Measurements from ENCODE around the gene ZNF366.
"Not testable (repeated sequence)": the region's sequence is repeated elsewhere in the genome, so short reads cannot be mapped to it uniquely, and the experiment has no call there.

ZNF366 gene

DNA sequence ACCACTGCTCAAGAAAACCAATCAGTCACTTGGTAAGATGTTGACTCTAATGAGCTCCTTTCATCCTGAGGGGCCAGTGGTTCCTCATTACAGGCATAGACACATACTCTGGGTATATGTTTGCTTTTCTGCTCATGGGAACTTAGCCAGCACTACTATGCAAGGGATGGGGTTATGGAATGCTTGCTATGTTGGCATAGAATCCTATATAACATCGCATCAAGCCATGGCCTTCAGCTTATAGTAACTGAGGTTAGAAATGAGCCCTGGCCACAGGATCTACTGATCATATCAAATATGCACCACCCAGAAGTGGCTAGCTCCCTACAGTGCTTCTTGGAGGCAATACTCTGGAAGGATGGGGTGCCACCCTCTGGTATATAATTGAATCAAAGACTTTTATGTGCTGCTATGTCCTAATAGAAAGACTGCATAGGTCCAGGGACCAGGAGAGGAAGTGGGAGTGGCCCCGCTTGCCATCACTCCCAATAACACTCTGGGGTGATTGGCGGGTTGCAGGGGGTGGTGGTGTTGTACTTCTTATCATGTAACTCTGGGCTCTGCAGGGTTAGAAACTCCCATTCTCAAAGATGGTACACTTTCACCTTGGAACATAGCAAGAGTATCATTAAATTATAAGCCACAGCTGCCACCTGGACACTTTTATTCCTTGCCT, 70.3 kb downstream of the ZNF366 start:
- DNase-seq = no peak

DNA sequence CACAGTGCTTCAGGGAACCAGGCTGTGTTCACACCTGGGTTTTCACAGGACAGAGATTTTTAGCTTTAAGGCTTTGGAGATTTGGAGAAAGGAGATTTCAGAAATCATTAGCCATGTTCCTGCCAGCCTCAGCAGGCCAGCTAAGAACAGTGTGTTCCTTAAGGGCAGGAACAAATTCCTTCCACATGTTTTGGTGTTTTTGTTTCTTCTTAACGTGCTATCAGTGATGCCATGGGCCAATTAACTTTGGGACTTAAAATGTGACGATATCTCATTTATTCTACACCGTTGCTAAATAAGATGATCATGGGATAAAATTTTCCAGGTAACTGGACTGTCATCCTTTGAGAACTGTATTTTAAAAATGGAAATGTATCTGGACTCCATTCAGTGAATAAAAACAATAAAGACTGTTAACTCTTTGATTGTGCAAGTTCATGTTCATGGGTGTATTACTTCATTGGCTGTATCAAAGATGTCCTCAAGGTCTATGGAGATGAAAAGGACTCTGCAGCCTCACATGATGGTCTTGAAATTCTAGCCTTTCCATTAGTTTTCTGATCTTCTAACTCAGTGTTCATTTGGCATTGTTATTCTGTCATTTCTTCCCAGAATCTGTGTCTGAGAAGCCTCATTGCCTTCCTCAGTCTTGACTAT, 72.3 kb downstream of the ZNF366 start:
- no peak for DNase-seq

GRCh38 chr5:72434056-72434780, 73.0 kb downstream of the ZNF366 start:
- DNase-seq = no peak

DNA sequence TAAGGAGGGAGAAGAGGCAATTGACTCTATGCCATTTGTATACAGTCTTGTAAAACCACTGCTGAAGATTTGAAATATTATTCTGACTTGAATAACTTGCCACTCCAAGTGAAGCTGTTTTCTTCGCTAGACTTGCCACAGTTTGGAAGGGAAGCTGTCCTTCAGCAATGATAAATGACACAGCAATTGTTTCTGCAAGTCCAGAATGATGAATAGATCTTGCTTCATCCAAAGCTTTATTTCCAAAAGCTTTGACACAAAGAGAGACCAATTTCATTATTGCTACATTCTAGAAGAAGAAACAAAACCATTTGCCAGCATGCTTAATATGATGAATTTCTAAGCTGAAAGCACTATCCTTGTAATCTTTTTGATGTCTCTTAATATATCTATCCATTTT, 73.7 kb downstream of the ZNF366 start:
- DNase-seq = no peak

DNA sequence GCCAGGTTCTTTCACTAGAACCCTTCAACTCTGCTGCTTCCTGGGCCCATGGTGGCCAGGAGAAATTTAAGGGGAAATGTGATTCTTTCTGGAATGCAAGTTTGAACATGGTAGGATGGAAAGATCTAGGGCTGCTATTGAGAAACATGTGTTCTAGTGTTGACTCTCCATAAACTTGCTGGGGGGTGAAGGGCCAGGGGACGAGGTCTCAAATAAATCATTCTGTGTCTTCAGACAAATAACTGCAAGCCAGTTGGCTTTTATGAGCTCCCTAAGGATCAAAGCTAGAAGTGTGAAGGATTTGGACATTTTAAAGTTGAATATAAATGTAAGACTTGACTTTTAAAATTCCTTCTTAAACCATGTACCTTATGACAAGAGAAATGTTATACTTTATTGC, 78.5 kb downstream of the ZNF366 start:
- no peak for DNase-seq

DNA sequence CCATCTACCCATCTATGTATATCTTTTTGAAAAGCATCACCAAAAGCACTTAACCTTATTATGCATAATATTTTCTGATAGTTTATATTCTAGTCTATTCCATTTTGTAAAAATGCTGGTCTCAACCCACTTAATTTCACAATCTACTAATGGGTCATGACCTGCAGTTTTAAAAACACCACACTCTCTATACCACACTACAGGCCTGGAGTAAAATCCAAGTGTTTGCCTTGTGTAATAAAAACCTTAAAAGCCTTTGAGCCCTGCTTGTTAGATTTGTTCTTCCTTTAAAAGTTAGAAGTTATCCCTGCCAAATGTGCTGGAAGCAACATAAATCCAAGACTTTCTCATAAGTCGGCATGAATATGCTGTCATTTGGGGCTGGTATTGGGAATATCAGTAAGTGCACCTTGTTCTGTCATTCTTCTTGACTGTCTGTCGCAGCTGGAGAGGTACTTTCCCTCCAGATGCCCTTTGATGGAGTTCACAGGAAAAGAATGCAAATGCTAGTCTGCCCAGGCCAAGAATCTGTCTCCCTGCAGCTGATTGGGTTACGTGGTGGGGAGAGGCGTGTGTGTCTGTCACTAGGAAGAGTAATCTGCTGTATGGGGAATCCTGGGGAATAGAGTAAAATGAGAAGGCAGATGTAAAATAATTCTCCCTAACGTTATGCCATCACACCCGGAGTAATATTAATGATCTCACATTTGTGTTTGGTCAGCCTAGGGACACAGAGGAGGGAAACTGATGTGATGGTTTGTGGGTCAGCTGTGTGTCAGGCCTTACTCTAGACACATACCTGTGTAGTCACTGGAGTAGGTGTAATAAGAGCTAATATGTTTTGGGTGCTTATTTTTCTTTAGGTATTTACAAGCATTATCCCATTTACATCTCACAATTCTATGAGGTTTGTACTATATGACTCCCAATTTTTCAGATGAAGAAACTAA, 79.4 kb downstream of the ZNF366 start:
- DNase-seq = no peak

GRCh38 chr5:72427016-72427415, 80.2 kb downstream of the ZNF366 start:
- no peak for DNase-seq

- no peak for DNase-seq
Measured at GRCh38 chr5:72426019-72426418, 81.2 kb downstream of the ZNF366 start.

DNA sequence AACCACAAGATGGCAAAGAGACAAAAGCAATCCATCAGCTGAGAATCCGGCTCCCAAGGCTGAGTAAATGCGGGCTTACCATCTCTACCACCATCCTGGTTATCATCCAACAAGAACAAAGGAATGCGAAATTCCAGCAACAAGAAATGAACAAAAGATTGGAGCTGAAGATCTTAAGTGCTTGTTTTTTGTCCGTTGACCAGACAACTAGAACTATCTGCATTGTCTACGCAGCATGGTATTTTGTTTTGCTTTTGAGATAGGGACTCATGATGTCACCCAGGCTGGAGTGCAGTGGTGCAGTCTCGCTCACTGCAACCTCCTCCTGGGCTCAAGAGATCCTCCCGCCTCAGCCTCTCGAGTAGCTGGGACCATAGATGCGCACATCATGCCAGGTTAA, 88.9 kb downstream of the ZNF366 start:
- no peak for DNase-seq

- no peak for DNase-seq
Measured at GRCh38 chr5:72417333-72418062, 89.7 kb downstream of the ZNF366 start.

GRCh38 chr5:72415616-72416325, 91.4 kb downstream of the ZNF366 start:
- no peak for DNase-seq

DNA sequence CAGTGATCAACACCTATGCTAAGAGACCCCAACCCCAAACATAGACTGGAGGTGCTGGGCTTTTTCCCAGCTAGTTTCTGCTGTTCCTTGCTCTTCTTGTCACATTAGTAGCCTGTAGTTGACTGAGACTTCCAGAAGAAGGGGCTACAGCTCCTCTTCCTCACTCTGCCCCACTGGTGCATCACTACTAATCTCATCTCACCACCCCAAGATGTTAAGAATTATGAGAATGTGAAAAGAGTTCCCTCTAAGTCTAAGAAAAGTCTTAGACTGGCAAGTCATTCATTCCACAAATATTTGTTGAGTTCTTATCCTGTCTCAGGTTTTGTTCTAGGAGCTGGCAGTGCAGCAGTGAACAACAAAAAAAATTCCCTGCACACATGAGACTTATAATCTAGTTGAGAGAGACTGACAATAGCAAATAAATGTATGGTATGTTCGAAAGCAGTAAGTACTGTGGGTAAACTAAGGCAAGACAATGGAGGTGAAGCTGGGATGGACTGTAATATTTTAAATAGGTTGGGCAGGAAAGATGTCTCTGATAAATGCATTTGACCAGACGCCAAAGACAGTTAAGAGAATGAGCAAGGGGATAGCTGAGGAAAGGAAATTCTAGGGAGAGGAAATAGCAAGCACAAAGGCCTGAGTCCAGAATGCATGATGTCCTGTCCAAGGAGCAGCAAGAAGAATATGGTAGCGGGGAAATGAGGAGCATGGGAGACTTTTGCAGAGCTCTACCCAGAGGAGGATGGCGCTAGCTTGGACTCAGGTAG, 94.7 kb downstream of the ZNF366 start:
- no peak for DNase-seq

DNA sequence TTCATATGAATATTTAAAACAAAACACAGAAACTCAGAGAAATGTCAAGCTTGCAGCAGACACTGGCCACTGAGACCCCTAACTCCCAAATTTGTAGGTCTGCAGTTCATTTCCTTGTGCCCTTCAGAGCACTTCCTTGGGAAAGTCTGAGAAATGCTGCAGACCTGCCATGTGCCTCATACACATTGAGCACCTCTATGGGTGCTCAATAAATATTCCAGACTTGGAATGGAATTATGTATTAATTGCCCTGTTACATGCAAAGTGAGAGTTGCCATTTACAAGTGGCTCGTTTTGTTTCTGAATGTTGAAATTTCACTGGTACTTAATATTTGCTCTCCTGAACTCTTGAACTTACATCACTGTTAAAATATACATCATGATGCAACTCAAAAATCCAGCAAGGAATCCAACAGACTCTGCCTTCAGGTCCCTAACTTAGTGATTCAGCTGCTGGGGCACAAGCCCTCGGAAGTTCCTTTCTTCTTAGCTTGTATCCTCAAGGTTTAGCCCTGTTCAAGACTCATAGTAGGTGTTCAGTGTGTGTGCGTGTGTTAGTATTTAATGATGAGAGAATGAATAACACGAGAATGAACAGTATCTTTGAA, 96.4 kb downstream of the ZNF366 start:
- DNase-seq = no peak

DNA sequence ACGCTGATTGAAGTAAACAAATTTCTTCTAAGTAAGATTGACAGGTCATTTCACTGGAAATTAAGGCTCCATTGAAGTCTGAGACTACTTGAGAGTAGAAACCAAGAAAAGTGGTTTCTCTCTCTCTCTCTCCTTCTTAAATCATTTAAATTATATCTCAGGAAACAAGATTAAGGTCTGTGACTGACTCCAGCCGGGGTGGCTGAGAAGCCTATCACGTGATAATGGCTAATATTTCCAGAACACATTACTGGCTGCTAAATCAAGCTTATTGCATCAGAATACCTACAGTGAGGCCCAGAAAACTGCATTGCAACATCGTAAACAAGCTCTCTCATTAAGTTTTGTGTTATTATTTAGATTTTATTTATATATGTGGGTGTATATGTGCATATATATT, 98.6 kb downstream of the ZNF366 start:
- DNase-seq = no peak

- no peak for DNase-seq
Measured at GRCh38 chr5:72408127-72408526, 99.1 kb downstream of the ZNF366 start.

DNA sequence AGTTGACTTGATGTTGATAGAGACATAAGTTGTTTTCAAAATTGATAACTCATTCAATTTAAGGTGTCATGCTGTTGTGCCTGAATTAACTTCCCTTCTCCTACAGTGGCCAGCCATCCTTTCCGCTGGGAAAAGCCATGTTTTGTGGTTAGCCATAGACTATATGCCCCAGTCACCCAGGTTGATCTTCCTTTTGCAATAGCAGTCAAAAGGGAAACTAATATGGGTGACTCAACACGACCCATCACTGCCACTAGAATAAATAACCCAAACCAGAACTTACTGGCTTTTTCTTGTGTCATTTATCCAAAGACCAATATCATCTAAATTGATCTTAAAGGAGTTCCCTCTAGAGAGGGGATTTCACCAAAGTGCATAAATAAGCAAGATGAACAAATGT, 99.7 kb downstream of the ZNF366 start:
- no peak for DNase-seq

DNA sequence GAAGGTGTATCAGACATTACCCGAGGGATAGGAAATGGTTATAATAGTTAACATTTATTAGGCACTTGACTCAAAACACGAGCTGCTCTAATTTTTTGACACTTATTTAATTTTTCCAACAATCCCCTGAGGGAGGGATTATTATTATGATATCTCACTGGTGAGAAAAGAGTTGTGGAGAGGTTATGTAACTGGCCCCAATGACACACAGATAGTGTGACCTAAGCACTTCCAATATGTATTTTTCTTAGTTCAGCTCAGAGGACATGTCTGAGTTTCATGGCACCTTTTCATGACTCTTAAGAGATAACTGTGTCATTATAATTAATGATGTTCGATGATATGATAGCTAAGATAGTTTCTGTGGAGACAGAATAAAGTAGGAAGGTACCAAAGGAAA, 100.1 kb downstream of the ZNF366 start:
- DNase-seq = no peak

DNA sequence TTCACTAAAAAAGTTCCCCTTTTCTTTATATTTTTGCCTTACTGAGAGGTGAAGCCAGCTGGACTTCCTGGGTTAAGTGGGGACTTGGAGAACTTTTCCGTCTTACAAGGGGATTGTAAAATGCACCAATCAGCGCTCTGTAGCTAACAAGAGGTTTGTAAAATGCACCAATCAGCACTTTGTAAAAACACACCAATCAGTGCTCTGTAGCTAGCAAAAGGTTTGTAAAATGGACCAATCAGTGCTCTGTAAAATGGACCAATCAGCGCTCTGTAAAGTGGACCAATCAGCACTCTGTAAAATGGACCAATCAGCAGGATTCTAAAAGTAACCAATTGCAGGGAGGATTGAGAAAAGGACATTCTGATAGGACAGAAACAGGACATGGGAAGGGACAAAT, 102.4 kb downstream of the ZNF366 start:
- not testable (repeated sequence) for DNase-seq

DNA sequence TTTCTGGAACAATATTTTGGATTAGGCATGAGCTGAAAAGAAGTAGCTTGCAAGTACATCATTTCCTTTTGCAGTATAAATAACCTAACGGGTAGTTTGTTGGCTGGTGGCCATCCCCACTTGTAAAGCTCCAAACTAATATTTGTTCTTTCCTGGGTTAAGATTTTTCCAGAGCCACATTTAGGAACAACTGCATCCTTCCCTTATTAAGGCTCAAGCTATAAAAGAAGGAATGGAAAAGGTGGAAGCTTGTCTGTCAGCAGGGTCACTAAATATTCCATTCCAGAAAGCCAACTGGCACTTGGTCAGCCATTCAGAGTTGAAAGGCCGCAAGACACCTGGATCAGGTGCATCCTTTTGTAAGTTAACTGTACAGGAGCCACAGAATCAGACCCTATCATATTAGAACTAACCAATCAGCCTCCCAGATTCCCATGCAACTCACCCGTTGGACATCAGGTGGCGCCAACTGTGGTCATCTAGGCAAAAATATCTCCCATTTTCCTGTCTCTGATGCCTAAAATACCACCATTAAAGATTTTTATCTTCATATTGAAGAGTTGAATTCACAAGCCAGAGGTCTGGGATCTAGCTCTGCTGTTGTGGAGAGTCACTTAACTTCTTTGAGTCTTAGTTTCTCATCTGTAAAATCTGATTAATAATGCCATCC, 104.1 kb downstream of the ZNF366 start:
- DNase-seq = no peak

DNA sequence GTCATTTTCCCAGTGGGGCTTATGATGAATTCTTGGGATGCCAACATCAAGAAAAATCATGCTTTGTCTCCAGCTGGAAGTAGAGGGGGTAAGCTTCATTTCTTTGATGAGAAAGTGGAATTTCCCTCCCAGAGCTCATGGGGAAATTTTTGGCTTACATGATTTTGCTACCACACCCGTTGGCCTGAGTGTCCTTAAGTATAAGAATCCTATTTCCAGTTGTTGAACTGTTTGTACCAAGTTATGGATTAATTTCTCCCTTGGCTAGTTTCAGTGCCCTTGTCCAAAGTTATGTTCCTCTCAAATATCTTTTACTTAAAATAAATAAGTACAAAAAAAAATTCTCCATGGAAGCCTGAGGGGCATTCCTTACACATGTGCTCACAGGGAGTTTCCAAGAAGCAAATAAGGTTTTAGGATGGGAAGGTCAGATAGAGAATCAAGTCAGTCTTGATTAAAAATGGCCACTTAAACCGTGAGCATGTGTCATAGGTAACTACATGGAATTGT, 104.8 kb downstream of the ZNF366 start:
- DNase-seq = no peak
